IPS-20b (cell line): Measurements from ENCODE around the gene MED8.
A peak's percentile ranks its signal among the peaks of the same experiment; 100 is the strongest.

Experiments used
- H3K27ac ChIP-seq: one replicate; pipeline ENCODE4 v1.5.1; 2013; ENCODE audit warnings: low read length
- H3K27me3 ChIP-seq: 2 replicates; pipeline ENCODE4 v1.6.1; 2013; ENCODE audit warnings: mild to moderate bottlenecking, low read length, inconsistent platforms; ENCODE audit not compliant: insufficient read depth
- H3K36me3 ChIP-seq: 2 replicates; pipeline ENCODE4 v1.6.1; 2013; ENCODE audit warnings: low read depth, mild to moderate bottlenecking, inconsistent platforms, low read length, moderate library complexity; ENCODE audit not compliant: insufficient read depth
- H3K4me1 ChIP-seq: 2 replicates; pipeline ENCODE4 v1.6.1; 2013; ENCODE audit warnings: mild to moderate bottlenecking, control low read depth, inconsistent platforms, low read length, moderate library complexity; ENCODE audit not compliant: insufficient read depth
- H3K4me3 ChIP-seq: 2 replicates; pipeline ENCODE4 v1.5.1; 2013; ENCODE audit warnings: mild to moderate bottlenecking, low read length, inconsistent platforms
- H3K9ac ChIP-seq: 2 replicates; pipeline ENCODE4 v1.6.1; 2013; ENCODE audit warnings: low read depth, mild to moderate bottlenecking, inconsistent platforms, low read length, moderate library complexity
- H3K9me3 ChIP-seq: 2 replicates; pipeline ENCODE4 v1.6.1; 2013; ENCODE audit warnings: mild to moderate bottlenecking, low read depth, low read length, inconsistent platforms; ENCODE audit not compliant: insufficient read depth

The MED8 gene

GRCh38 chr1:43351421-43352350 is 37.9 kb downstream of the MED8 start:
- Histone ChIP-seq H3K9me3 (no peaks in the 10 kb centered on the region), H3K27ac (no peak overlapping the region), H3K36me3 (no peaks in the 10 kb centered on the region), H3K4me1 (peaks cover 14% of the 10 kb centered on the region; the same call in 1 of the 2 replicates), H3K4me3 (no peak overlapping the region), H3K9ac (no peak overlapping the region), H3K27me3 (peaks cover 18% of the 10 kb centered on the region)

GRCh38 chr1:43350976-43351375 is 38.6 kb downstream of the MED8 start:
- H3K4me3 ChIP-seq = no peak overlapping the region
- no peaks in the 10 kb centered on the region for H3K9me3 ChIP-seq
- H3K27me3 ChIP-seq = peaks cover 20% of the 10 kb centered on the region
- H3K36me3 ChIP-seq = no peaks in the 10 kb centered on the region
- H3K9ac ChIP-seq = no peak overlapping the region
- H3K27ac ChIP-seq = no peak overlapping the region
- peaks cover 14% of the 10 kb centered on the region; the same call in 1 of the 2 replicates for H3K4me1 ChIP-seq

- H3K4me3 ChIP-seq = peak overlapping the region; percentile 87
- peaks cover 20% of the 10 kb centered on the region for H3K27me3 ChIP-seq
- H3K9ac ChIP-seq = peak overlapping the region; percentile 78
- peak overlapping the region; percentile 85 for H3K27ac ChIP-seq
- H3K9me3 ChIP-seq = no peaks in the 10 kb centered on the region
- H3K4me1 ChIP-seq = peaks cover 14% of the 10 kb centered on the region; the same call in 1 of the 2 replicates
- no peaks in the 10 kb centered on the region for H3K36me3 ChIP-seq
Observed at GRCh38 chr1:43349594-43350306, 39.9 kb downstream of the MED8 start.

GRCh38 chr1:43348809-43349593 is 40.6 kb downstream of the MED8 start:
- peaks cover 14% of the 10 kb centered on the region; the same call in 1 of the 2 replicates for H3K4me1 ChIP-seq
- H3K27me3 ChIP-seq = peaks cover 20% of the 10 kb centered on the region
- H3K9me3 ChIP-seq = no peaks in the 10 kb centered on the region
- peak overlapping the region; percentile 87 for H3K9ac ChIP-seq
- H3K36me3 ChIP-seq = no peaks in the 10 kb centered on the region
- H3K4me3 ChIP-seq = peak overlapping the region; percentile 87
- H3K27ac ChIP-seq = peak overlapping the region; percentile 85

GRCh38 chr1:43348343-43348808 is 41.2 kb downstream of the MED8 start:
- H3K9ac ChIP-seq = peak overlapping the region; percentile 87
- no peak overlapping the region for H3K27ac ChIP-seq
- H3K4me3 ChIP-seq = peak overlapping the region; percentile 87

GRCh38 chr1:43346636-43347035 is 43.0 kb downstream of the MED8 start:
- Histone ChIP-seq H3K27me3 (peaks cover 20% of the 10 kb centered on the region), H3K9me3 (no peaks in the 10 kb centered on the region), H3K27ac (no peak overlapping the region), H3K4me3 (no peak overlapping the region), H3K36me3 (no peaks in the 10 kb centered on the region), H3K9ac (no peak overlapping the region), H3K4me1 (peaks cover 14% of the 10 kb centered on the region; the same call in 1 of the 2 replicates)

More at GRCh38 chr1:43348343-43348808, 41.2 kb downstream of the MED8 start:
- Histone ChIP-seq H3K36me3 (no peaks in the 10 kb centered on the region), H3K9me3 (no peaks in the 10 kb centered on the region), H3K4me1 (peaks cover 14% of the 10 kb centered on the region; the same call in 1 of the 2 replicates), H3K27me3 (peaks cover 20% of the 10 kb centered on the region)

- H3K4me1 ChIP-seq = peaks cover 11% of the 10 kb centered on the region; the same call in 1 of the 2 replicates
- H3K9me3 ChIP-seq = no peaks in the 10 kb centered on the region
- no peak overlapping the region for H3K27ac ChIP-seq
Observed at GRCh38 chr1:43345120-43345519, 44.5 kb downstream of the MED8 start.

GRCh38 chr1:43344267-43344850 is 45.2 kb downstream of the MED8 start:
- no peak overlapping the region for H3K27ac ChIP-seq
- no peaks in the 10 kb centered on the region for H3K9me3 ChIP-seq
- H3K27me3 ChIP-seq = peaks cover 20% of the 10 kb centered on the region
- H3K4me3 ChIP-seq = no peak overlapping the region
- peaks cover 5% of the 10 kb centered on the region; the same call in 1 of the 2 replicates for H3K4me1 ChIP-seq
- no peaks in the 10 kb centered on the region for H3K36me3 ChIP-seq
- no peak overlapping the region for H3K9ac ChIP-seq

More at GRCh38 chr1:43345120-43345519, 44.5 kb downstream of the MED8 start:
- H3K9ac ChIP-seq = no peak overlapping the region
- H3K4me3 ChIP-seq = no peak overlapping the region
- H3K36me3 ChIP-seq = no peaks in the 10 kb centered on the region
- H3K27me3 ChIP-seq = peaks cover 20% of the 10 kb centered on the region

GRCh38 chr1:43340559-43340958 is 49.0 kb downstream of the MED8 start:
- Histone ChIP-seq H3K9me3 (no peaks in the 10 kb centered on the region), H3K27ac (no peak overlapping the region), H3K36me3 (no peaks in the 10 kb centered on the region), H3K4me1 (no peaks in the 10 kb centered on the region), H3K9ac (no peak overlapping the region), H3K4me3 (no peak overlapping the region), H3K27me3 (no peaks in the 10 kb centered on the region)

GRCh38 chr1:43339584-43340232 is 49.9 kb downstream of the MED8 start:
- no peaks in the 10 kb centered on the region for H3K27me3 ChIP-seq
- H3K36me3 ChIP-seq = no peaks in the 10 kb centered on the region
- no peak overlapping the region for H3K9ac ChIP-seq
- no peaks in the 10 kb centered on the region for H3K4me1 ChIP-seq
- no peak overlapping the region for H3K4me3 ChIP-seq
- no peak overlapping the region for H3K27ac ChIP-seq
- H3K9me3 ChIP-seq = no peaks in the 10 kb centered on the region
